ENCODE measurements around the gene KDELR1. TPM values are rescaled to one million over a fixed set of nuclear protein-coding genes. Genes with fewer than 3 reads are reported as not detected.
A peak's percentile ranks its signal among the peaks of the same experiment; 100 is the strongest.

Gene KDELR1
- total and polyA plus RNA-seq, 3 donors from 2014 or later, result 149 to 187 (median 155) TPM

GRCh38 chr19:48396016-48396823 lies 4.9 kb upstream of the KDELR1 start:
- peaks cover 18% of the 10 kb centered on the region for H3K4me1 ChIP-seq
- WGBS, 2 donors, result 62 to 68% methylated on average over 23 to 24 of the region's 24 CpGs
- H3K4me3 ChIP-seq, result no peak overlapping the region
- intact Hi-C loops (cut with DNase I; ENCODE audit: low total_unique reads), result no loop called here
- no peaks in the 10 kb centered on the region for H3K27me3 ChIP-seq
- no peaks in the 10 kb centered on the region for H3K9me3 ChIP-seq
- no peak for TF ChIP-seq POLR2A (IDR thresholded peaks at IDR 0.05)
- no peak for TF ChIP-seq CTCF (IDR thresholded peaks at IDR 0.05)
- no peaks in the 10 kb centered on the region for H3K36me3 ChIP-seq (ENCODE audit: low read depth, missing control alignments)
- no peak overlapping the region for H3K27ac ChIP-seq
- DNase-seq, result no peak

GRCh38 chr19:48395499-48395898 lies 4.1 kb upstream of the KDELR1 start:
- intact Hi-C loops (cut with DNase I; ENCODE audit: low total_unique reads), result no loop called here
- no peaks in the 10 kb centered on the region for H3K36me3 ChIP-seq (ENCODE audit: low read depth, missing control alignments)
- no peak overlapping the region for H3K4me3 ChIP-seq
- DNase-seq, result no peak
- 36 to 44% methylated on average over 9 of the region's 9 CpGs for WGBS, 2 donors
- TF ChIP-seq POLR2A (IDR thresholded peaks at IDR 0.05) (no peak), CTCF (IDR thresholded peaks at IDR 0.05) (no peak)
- H3K9me3 ChIP-seq, result no peaks in the 10 kb centered on the region
- no peaks in the 10 kb centered on the region for H3K27me3 ChIP-seq
- H3K27ac ChIP-seq, result no peak overlapping the region
- H3K4me1 ChIP-seq, result peaks cover 18% of the 10 kb centered on the region

GRCh38 chr19:48395170-48395455 lies 3.8 kb upstream of the KDELR1 start:
- 22 to 31% methylated on average over 6 of the region's 6 CpGs for WGBS, 2 donors
- Histone ChIP-seq H3K27me3 (no peaks in the 10 kb centered on the region), H3K9me3 (no peaks in the 10 kb centered on the region), H3K4me3 (no peak overlapping the region), H3K36me3 (ENCODE audit: low read depth, missing control alignments) (no peaks in the 10 kb centered on the region), H3K27ac (no peak overlapping the region), H3K4me1 (peaks cover 21% of the 10 kb centered on the region)
- no peak for DNase-seq
- intact Hi-C loops (cut with DNase I; ENCODE audit: low total_unique reads), result no loop called here
- TF ChIP-seq POLR2A (IDR thresholded peaks at IDR 0.05), result no peak
- no peak for TF ChIP-seq CTCF (IDR thresholded peaks at IDR 0.05)

- Histone ChIP-seq H3K4me3 (peak overlapping the region in 1 of 2 donors; percentile 13), H3K36me3 (ENCODE audit: low read depth, missing control alignments) (no peaks in the 10 kb centered on the region), H3K4me1 (peaks cover 22% of the 10 kb centered on the region), H3K27ac (no peak overlapping the region), H3K9me3 (no peaks in the 10 kb centered on the region), H3K27me3 (no peaks in the 10 kb centered on the region)
- 25 to 32% methylated on average over 26 to 28 of the region's 38 CpGs for WGBS, 2 donors
- TF ChIP-seq CTCF (IDR thresholded peaks at IDR 0.05) (no peak), POLR2A (IDR thresholded peaks at IDR 0.05) (no peak)
- no peak for DNase-seq
- intact Hi-C loops (cut with DNase I; ENCODE audit: low total_unique reads), result no loop called here
Measured at GRCh38 chr19:48394331-48395169, 3.2 kb upstream of the KDELR1 start.
